K562 (cell line): ENCODE measurements around the gene ADM5. TPM values are rescaled to one million over a fixed set of nuclear protein-coding genes. Genes with fewer than 3 reads are reported as not detected.

ENCODE experiments used
- CBFB ChIP-seq: sonication (generic); formaldehyde crosslinking; IDR thresholded peaks from 2 replicates; pipeline ENCODE4 v1.4.0; 2020; ENCODE audit warnings: mild to moderate bottlenecking, missing genetic modification reagents
- CSDE1 ChIP-seq, 2 experiments: fragments of 450-650 bp; IDR thresholded peaks; 2 replicates each; pipeline ENCODE4 v1.6.1; 2016; ENCODE audit warnings: mild to moderate bottlenecking in 1 of 2
- DMBX1 ChIP-seq: fragments of 250-450 bp; sonication (Bioruptor Pico); IDR thresholded peaks from 2 replicates; pipeline ENCODE4 v1.8.0; 2022; ENCODE audit warnings: inconsistent platforms, mild to moderate bottlenecking, moderate library complexity, borderline replicate concordance
- FOS ChIP-seq: IDR thresholded peaks from 3 replicates; pipeline ENCODE4 v1.6.1; 2011; ENCODE audit not compliant: insufficient read length; ENCODE audit errors: extremely low read depth
- FOXO4 ChIP-seq: fragments of 450-650 bp; formaldehyde crosslinking; IDR thresholded peaks from 2 replicates; pipeline ENCODE4 v1.4.0; 2020; ENCODE audit warnings: mild to moderate bottlenecking, moderate library complexity
- FUS ChIP-seq: fragments of 200-400 bp; formaldehyde crosslinking; optimal IDR thresholded peaks from 2 replicates; pipeline ENCODE3; 2017; ENCODE audit warnings: low read depth, low read length
- HIVEP1 ChIP-seq: fragments of 250-450 bp; sonication (Bioruptor Pico); IDR thresholded peaks from 2 replicates; pipeline ENCODE4 v1.4.0; 2020; ENCODE audit warnings: mild to moderate bottlenecking
- KDM5B ChIP-seq: fragments of 200-600 bp; sonication (generic); IDR thresholded peaks from 2 replicates; pipeline ENCODE4 v1.6.1; 2012; ENCODE audit warnings: low read depth, mild to moderate bottlenecking, moderate library complexity, low read length, control low read depth, inconsistent platforms; ENCODE audit not compliant: insufficient replicate concordance
- MTA2 ChIP-seq: fragments of 450-650 bp; IDR thresholded peaks from 2 replicates; pipeline ENCODE4 v1.6.1; 2016; ENCODE audit warnings: low read depth
- MTF1 ChIP-seq: fragments of 250-450 bp; sonication (Bioruptor Pico); IDR thresholded peaks from 2 replicates; pipeline ENCODE4 v1.9.0; 2021; ENCODE audit warnings: moderate library complexity, mild to moderate bottlenecking, inconsistent platforms, borderline replicate concordance
- NCOA6 ChIP-seq: fragments of 450-650 bp; IDR thresholded peaks from 2 replicates; pipeline ENCODE4 v1.6.1; 2017; ENCODE audit warnings: mild to moderate bottlenecking
- NEUROD1 ChIP-seq: fragments of 150-350 bp; IDR thresholded peaks from 2 replicates; pipeline ENCODE4 v1.6.1; 2014; ENCODE audit warnings: borderline replicate concordance, low read length, low read depth; ENCODE audit not compliant: partially characterized antibody
- PCBP1 ChIP-seq: fragments of 200-400 bp; formaldehyde crosslinking; IDR thresholded peaks from 2 replicates; pipeline ENCODE4 v1.6.1; 2018; ENCODE audit warnings: mild to moderate bottlenecking, low read depth, low read length; ENCODE audit not compliant: poor library complexity, severe bottlenecking
- RBM17 ChIP-seq: fragments of 200-400 bp; formaldehyde crosslinking; IDR thresholded peaks from 2 replicates; pipeline ENCODE4 v1.6.1; 2017; ENCODE audit warnings: low read depth, mild to moderate bottlenecking, low read length, borderline replicate concordance
- SMARCA4 ChIP-seq: fragments of 450-650 bp; IDR thresholded peaks from 2 replicates; pipeline ENCODE4 v1.6.1; 2016
- SMARCC2 ChIP-seq: fragments of 450-650 bp; IDR thresholded peaks from 2 replicates; pipeline ENCODE4 v1.6.1; 2017; ENCODE audit warnings: antibody characterized with exemption, moderate library complexity, mild to moderate bottlenecking, low read depth
- TCFL5 ChIP-seq: fragments of 250-450 bp; sonication (Bioruptor Pico); conservative IDR thresholded peaks from 2 replicates; pipeline ENCODE4 v1.6.1; 2021; ENCODE audit warnings: mild to moderate bottlenecking, moderate library complexity, matching md5 sums
- TFE3 ChIP-seq: fragments of 450-650 bp; formaldehyde crosslinking; IDR thresholded peaks from 2 replicates; pipeline ENCODE4 v1.4.0; 2020; ENCODE audit warnings: mild to moderate bottlenecking, mixed read lengths
- TRIM25 ChIP-seq: fragments of 450-650 bp; IDR thresholded peaks from 2 replicates; pipeline ENCODE4 v1.7.0; 2016; ENCODE audit warnings: borderline replicate concordance
- ZBTB1 ChIP-seq: sonication (generic); formaldehyde crosslinking; IDR thresholded peaks from 2 replicates; pipeline ENCODE4 v1.8.1; 2023; ENCODE audit warnings: missing genetic modification reagents, low read depth, mild to moderate bottlenecking, borderline replicate concordance
- ZNF41 ChIP-seq: fragments of 250-450 bp; sonication (Bioruptor Pico); conservative IDR thresholded peaks from 2 replicates; pipeline ENCODE4 v1.4.0; 2020; ENCODE audit warnings: mild to moderate bottlenecking
- ZNF512 ChIP-seq: IDR thresholded peaks from 2 replicates; pipeline ENCODE4 v1.6.1; 2016; ENCODE audit warnings: missing genetic modification characterization, missing compliant biosample characterization
- ZNF584 ChIP-seq: fragments of 200-800 bp; sonication (Bioruptor generic); IDR thresholded peaks from 2 replicates; pipeline ENCODE4 v1.6.1; 2016; ENCODE audit warnings: low read depth, mild to moderate bottlenecking, missing genetic modification characterization, missing compliant biosample characterization
- polyA plus RNA-seq, 8 experiments: library from polyadenylated mRNA; depleted of rRNA in 4 of 8; stranded (reverse) in 5 of 8; unstranded in 3 of 8; fragments of >200 nt; fragmentation: Nextera tagmentation in 2 of 8; fragmentation: Illumina TruSeq in 1 of 8; extraction: Ambion mirVana in 2 of 8; extraction: Trizol in 1 of 8; gene quantifications; 2 replicates each; pipeline versions ENCODE4 v1.2.1 to v1.2.3, GENCODE V29; 2011 to 2014; ENCODE audit warnings: inconsistent platforms in 1 of 8, missing spikeins in 1 of 8
- total RNA-seq, 7 experiments: library from RNA; depleted of rRNA in 6 of 7; stranded (reverse); fragments of >200 nt in 6 of 7; fragmentation: Illumina TruSeq in 2 of 7; extraction: Trizol in 2 of 7; gene quantifications; 2 replicates each; pipeline versions ENCODE4 v1.2.1 to v1.2.3, GENCODE V29; 2011 to 2021; ENCODE audit warnings: low replicate concordance in 1 of 7

The ADM5 gene
- total and polyA plus RNA-seq, 9 of the 15 experiments (the other 6 are each of a cell fraction or from before 2014, with no cell fraction given), result 0.13 to 8.4 (median 2.0) TPM; not detected in 1

GRCh38 chr19:49677231-49677900 lies 12.0 kb upstream of the ADM5 start, which contains the start of gene PRMT1 (continued):
- no peak for TF ChIP-seq TRIM25
- TF ChIP-seq FOXO4 (CRISPR knock-in tag), result 0 out of 2 replicates have a peak, but pooled peaks have one; percentile 50
- no peak for TF ChIP-seq NCOA6
- no peak for TF ChIP-seq MTF1 (CRISPR knock-in tag)
- no peak for TF ChIP-seq SMARCC2
- no peak for TF ChIP-seq RBM17
- no peak for TF ChIP-seq ZBTB1 (CRISPR knock-in tag)
- peak; percentile 34; the same call in 1 of the 2 replicates for TF ChIP-seq DMBX1 (CRISPR knock-in tag)
- TF ChIP-seq NEUROD1, result no peak
- no peak for TF ChIP-seq CSDE1 (IDR thresholded peaks at IDR 0.05)
- TF ChIP-seq MTA2, result no peak
- no peak for TF ChIP-seq ZNF584 (CRISPR knock-in tag)
- no peak for TF ChIP-seq ZNF41
- TF ChIP-seq CBFB (CRISPR knock-in tag), result no peak
- TF ChIP-seq PCBP1, result no peak
- TF ChIP-seq TFE3 (CRISPR knock-in tag), result no peak
- no peak for TF ChIP-seq ZNF512 (tag)
- peak; percentile 42; the same call in 1 of the 2 replicates for TF ChIP-seq HIVEP1 (CRISPR knock-in tag)
- no peak for TF ChIP-seq TCFL5 (CRISPR knock-in tag)
- TF ChIP-seq FOS, result no peak
- peak; percentile 81 for TF ChIP-seq KDM5B
- no peak for TF ChIP-seq FUS
- TF ChIP-seq SMARCA4, result no peak
